OCI-LY3 (cell line): ENCODE data around the gene ACOT7.

Experiments
- CTCF ChIP-seq: fragments of 200-600, 300-600 bp; sonication (generic); IDR thresholded peaks from 2 replicates; pipeline ENCODE4 v1.5.1; 2014; ENCODE audit warnings: antibody characterized with exemption, low read length, low read depth
- EZH2phosphoT487 ChIP-seq: fragments of 200-600 bp; shearing (Covaris generic); IDR thresholded peaks from 2 replicates; pipeline ENCODE4 v1.6.1; 2018; ENCODE audit warnings: antibody characterized with exemption, mixed run types, low read depth

- TF ChIP-seq CTCF (no peak), EZH2phosphoT487 (no peak)
These were observed 132.5 kb downstream of the ACOT7 start, which contains the start of gene GPR153 for GRCh38 chr1:6260961-6261614.
